H1 (cell line): Measurements from ENCODE around the gene NXPH2. TPM values are rescaled to one million over a fixed set of nuclear protein-coding genes. Genes with fewer than 3 reads are reported as not detected.

ENCODE experiments used
- CTCF ChIA-PET: fragments of 300-600 bp; sonication (Branson Sonifier 250); formaldehyde crosslinking; loops from one replicate; lab custom pipeline; 2021; ENCODE audit not compliant: partially characterized antibody; lab: Charles Lee
- POLR2A ChIA-PET: fragments of 300-600 bp; sonication (Branson Sonifier 250); formaldehyde crosslinking; loops from one replicate; lab custom pipeline; 2021; ENCODE audit warnings: inconsistent platforms; ENCODE audit not compliant: partially characterized antibody; lab: Charles Lee
- DNase-seq, 2 experiments: peaks; one replicate each; pipeline versions ENCODE4 v3.0.0 to v3.0.0-alpha.2; 2010 to 2022; ENCODE audit warnings: low spot score in 2 of 2, low read depth in 1 of 2, mixed read lengths in 1 of 2
- FAIRE-seq: peaks from 2 replicates; lab custom pipeline; 2011; peaks lifted over from hg19 to GRCh38; lab: Jason Lieb, UNC
- H2AFZ ChIP-seq: 2 replicates; pipeline ENCODE4 v1.8.1; 2012; ENCODE audit warnings: low read length, inconsistent platforms
- H2AK5ac ChIP-seq: 2 replicates; pipeline ENCODE4 v1.6.1; 2013; ENCODE audit warnings: low read depth, low read length
- H2BK120ac ChIP-seq: replicated peaks from 2 replicates; pipeline ENCODE3; 2013; ENCODE audit warnings: low read depth, low read length, inconsistent platforms
- H2BK12ac ChIP-seq: 2 replicates; pipeline ENCODE4 v1.6.1; 2013; ENCODE audit warnings: low read depth, low read length
- H2BK15ac ChIP-seq: 2 replicates; pipeline ENCODE4 v1.6.1; 2013; ENCODE audit warnings: low read length
- H2BK20ac ChIP-seq: 2 replicates; pipeline ENCODE4 v1.6.1; 2013; ENCODE audit warnings: low read length
- H2BK5ac ChIP-seq: 2 replicates; pipeline ENCODE4 v1.6.1; 2013; ENCODE audit warnings: low read depth, low read length
- H3K14ac ChIP-seq: 2 replicates; pipeline ENCODE4 v1.6.1; 2013; ENCODE audit warnings: inconsistent platforms; ENCODE audit not compliant: insufficient read length
- H3K18ac ChIP-seq: 2 replicates; pipeline ENCODE4 v1.6.1; 2013; ENCODE audit warnings: low read length; ENCODE audit errors: extremely low read depth
- H3K23ac ChIP-seq: 2 replicates; pipeline ENCODE4 v1.6.1; 2013; ENCODE audit warnings: inconsistent platforms; ENCODE audit not compliant: insufficient read length
- H3K23me2 ChIP-seq: 2 replicates; pipeline ENCODE4 v1.6.1; 2013; ENCODE audit warnings: low read depth, low read length
- H3K27ac ChIP-seq: 2 replicates; pipeline ENCODE4 v1.6.1; 2011; ENCODE audit warnings: low read depth, low read length, inconsistent platforms
- H3K27me3 ChIP-seq, 4 experiments: replicated peaks in 1 of 4; 1 replicate in 1 of 4; 2 replicates in 3 of 4; pipeline versions ENCODE4 v1.6.1 to v1.8.1; 2011 to 2013; ENCODE audit warnings: low read length in 3 of 4, mild to moderate bottlenecking in 3 of 4, inconsistent platforms in 2 of 4, mixed read lengths in 2 of 4, moderate library complexity in 1 of 4; ENCODE audit not compliant: control insufficient read depth in 3 of 4, insufficient read depth in 3 of 4; ENCODE audit errors: extremely low read depth in 1 of 4
- H3K36me3 ChIP-seq, 4 experiments: 2 replicates each; pipeline versions ENCODE4 v1.6.1 to v1.8.1; 2011 to 2013; ENCODE audit warnings: mild to moderate bottlenecking in 4 of 4, low read length in 3 of 4, moderate library complexity in 2 of 4, control low read depth in 1 of 4, inconsistent platforms in 1 of 4; ENCODE audit not compliant: insufficient read depth in 4 of 4, control insufficient read depth in 2 of 4
- H3K4ac ChIP-seq: replicated peaks from 2 replicates; pipeline ENCODE3; 2013; ENCODE audit warnings: low read length, low read depth, mixed read lengths, inconsistent platforms; ENCODE audit not compliant: insufficient read length
- H3K4me1 ChIP-seq, 4 experiments: replicated peaks in 1 of 4; 1 replicate in 1 of 4; 2 replicates in 3 of 4; pipeline versions ENCODE4 v1.6.1 to v1.8.1; 2011 to 2013; ENCODE audit warnings: low read length in 3 of 4, inconsistent platforms in 2 of 4, mixed read lengths in 1 of 4; ENCODE audit not compliant: insufficient read depth in 4 of 4, control insufficient read depth in 3 of 4
- H3K4me2 ChIP-seq, 2 experiments: 2 replicates each; pipeline versions ENCODE4 v1.6.1 to v1.8.1; 2011 to 2013; ENCODE audit warnings: low read depth in 2 of 2, low read length in 2 of 2, control low read depth in 1 of 2, inconsistent platforms in 1 of 2, mild to moderate bottlenecking in 1 of 2; ENCODE audit not compliant: insufficient read depth in 1 of 2
- H3K4me3 ChIP-seq, 4 experiments: fragments of 200-600, 300-600 bp in 1 of 4; sonication (generic), shearing (Covaris generic), sonication (Bioruptor Twin) in 1 of 4; 2 replicates each; pipeline versions ENCODE4 v1.5.1 to v1.8.1; 2011 to 2016; ENCODE audit warnings: low read length in 4 of 4, low read depth in 3 of 4, control low read depth in 2 of 4, inconsistent platforms in 2 of 4, mild to moderate bottlenecking in 2 of 4, mixed read lengths in 1 of 4, moderate library complexity in 1 of 4; ENCODE audit not compliant: insufficient read depth in 2 of 4; ENCODE audit errors: extremely low read depth in 1 of 4
- H3K56ac ChIP-seq: replicated peaks from 2 replicates; pipeline ENCODE3; 2013; ENCODE audit warnings: low read depth, mild to moderate bottlenecking, mixed read lengths, low read length, inconsistent platforms; ENCODE audit not compliant: insufficient read length
- H3K79me1 ChIP-seq: 2 replicates; pipeline ENCODE4 v1.6.1; 2013; ENCODE audit warnings: low read depth, low read length, control low read depth
- H3K79me2 ChIP-seq, 2 experiments: 2 replicates each; pipeline versions ENCODE4 v1.6.1 to v1.8.1; 2012 to 2013; ENCODE audit warnings: low read length in 2 of 2, mild to moderate bottlenecking in 2 of 2, inconsistent platforms in 1 of 2; ENCODE audit not compliant: insufficient read depth in 2 of 2, control insufficient read depth in 1 of 2
- H3K9ac ChIP-seq, 4 experiments: replicated peaks in 1 of 4; 1 replicate in 1 of 4; 2 replicates in 3 of 4; pipeline versions ENCODE4 v1.6.1 to v1.8.1; 2011 to 2013; ENCODE audit warnings: low read depth in 3 of 4, low read length in 3 of 4, control low read depth in 2 of 4, mild to moderate bottlenecking in 2 of 4, moderate library complexity in 2 of 4, inconsistent platforms in 1 of 4; ENCODE audit errors: extremely low read depth in 1 of 4
- H3K9me3 ChIP-seq, 2 experiments: 2 replicates each; pipeline versions ENCODE4 v1.6.1 to v1.8.1; 2012 to 2013; ENCODE audit warnings: mild to moderate bottlenecking in 2 of 2, moderate library complexity in 2 of 2, control low read depth in 1 of 2, inconsistent platforms in 1 of 2, low read depth in 1 of 2, low read length in 1 of 2, mixed read lengths in 1 of 2; ENCODE audit not compliant: insufficient read depth in 2 of 2
- H4K20me1 ChIP-seq, 2 experiments: replicated peaks in 1 of 2; 2 replicates each; pipeline versions ENCODE3 to v1.8.1; 2011 to 2013; ENCODE audit warnings: inconsistent platforms in 2 of 2, low read length in 2 of 2, mild to moderate bottlenecking in 1 of 2; ENCODE audit not compliant: insufficient read depth in 2 of 2, control insufficient read depth in 1 of 2
- H4K5ac ChIP-seq: 2 replicates; pipeline ENCODE4 v1.6.1; 2013; ENCODE audit warnings: low read length, low read depth, mixed read lengths, inconsistent platforms; ENCODE audit not compliant: insufficient read length
- H4K8ac ChIP-seq: 2 replicates; pipeline ENCODE4 v1.8.0; 2013; ENCODE audit warnings: mild to moderate bottlenecking, moderate library complexity, low read length, inconsistent platforms; ENCODE audit not compliant: insufficient read depth; ENCODE audit errors: extremely low read depth
- H4K91ac ChIP-seq: replicated peaks from 2 replicates; pipeline ENCODE3; 2013; ENCODE audit warnings: low read length, mixed read lengths, inconsistent platforms; ENCODE audit not compliant: insufficient read length
- BACH1 ChIP-seq: IDR thresholded peaks from 2 replicates; pipeline ENCODE4 v1.6.1; 2012; ENCODE audit warnings: low read length, improper control_type of control experiment
- BRCA1 ChIP-seq: IDR thresholded peaks from 2 replicates; pipeline ENCODE4 v1.6.1; 2012; ENCODE audit warnings: low read depth, low read length, improper control_type of control experiment
- CEBPB ChIP-seq: IDR thresholded peaks from 2 replicates; pipeline ENCODE4 v1.6.1; 2012; ENCODE audit warnings: low read depth, low read length
- CREB1 ChIP-seq: IDR thresholded peaks from 2 replicates; pipeline ENCODE4 v1.6.1; 2012; ENCODE audit warnings: inconsistent platforms
- FOSL1 ChIP-seq: IDR thresholded peaks from 2 replicates; pipeline ENCODE4 v1.6.1; 2011; ENCODE audit warnings: mild to moderate bottlenecking, low read depth, low read length, moderate library complexity; ENCODE audit not compliant: insufficient read depth
- KDM4A ChIP-seq: IDR thresholded peaks from one replicate; pipeline ENCODE4 v1.7.1; 2012; ENCODE audit warnings: low read depth, mild to moderate bottlenecking, moderate library complexity, low read length, inconsistent platforms; ENCODE audit not compliant: severe bottlenecking
- MAFK ChIP-seq: IDR thresholded peaks from 2 replicates; pipeline ENCODE4 v1.6.1; 2012; ENCODE audit warnings: low read depth, mild to moderate bottlenecking, improper control_type of control experiment, low read length
- SUZ12 ChIP-seq: fragments of 200-600 bp; sonication (generic); IDR thresholded peaks from 2 replicates; pipeline ENCODE4 v1.6.1; 2012; ENCODE audit warnings: mild to moderate bottlenecking, inconsistent platforms, low read length, moderate library complexity, mixed read lengths
- ZNF274 ChIP-seq: IDR thresholded peaks from 2 replicates; pipeline ENCODE4 v1.7.0; 2012; ENCODE audit warnings: low read length, borderline replicate concordance; ENCODE audit errors: extremely low read depth
- WGBS, 2 experiments: shearing (Covaris generic) in 1 of 2; methylation state at CpG; one replicate each; pipeline versions ENCODE4 v1.1.6 to v1.1.7; 2013 to 2015; ENCODE audit warnings: low lambda C conversion rate in 2 of 2, mixed read lengths in 2 of 2, inconsistent platforms in 1 of 2, low coverage in 1 of 2, missing lambda C conversion rate in 1 of 2; ENCODE audit not compliant: insufficient replicate concordance in 2 of 2, insufficient coverage in 1 of 2, insufficient read length in 1 of 2; ENCODE audit errors: extremely low coverage in 1 of 2, missing lambda C conversion rate in 1 of 2; 5-methylcytosine and 5-hydroxymethylcytosine counted together
- polyA plus RNA-seq, 7 experiments: library from polyadenylated mRNA; depleted of rRNA in 3 of 7; stranded (reverse) in 5 of 7; unstranded in 2 of 7; fragments of >200 nt in 5 of 7; fragments of 200-250 nt in 2 of 7; gene quantifications; 1 replicate in 5 of 7; 2 replicates in 1 of 7; 4 replicates in 1 of 7; pipeline versions ENCODE4 v1.2.1 to v1.2.3, GENCODE V29; 2011 to 2013; ENCODE audit warnings: missing spikeins in 2 of 7, mixed read lengths in 2 of 7
- total RNA-seq: library from RNA; stranded (reverse); fragmentation: NEBNext Ultra II Directional; extraction: Animal tissue kit (Norgen Biotek cat#: 25700); gene quantifications from 2 replicates; pipeline ENCODE4 v1.2.1, GENCODE V29; 2021
- TF ChIP-seq, protein P1 (sequence below), 3 experiments: IDR thresholded peaks; 1 replicate in 2 of 3; 2 replicates in 1 of 3; pipeline versions ENCODE4 v1.5.1 to v1.6.1; 2011; ENCODE audit warnings: low read length in 3 of 3, mild to moderate bottlenecking in 3 of 3, inconsistent platforms in 2 of 3, low read depth in 1 of 3, moderate library complexity in 1 of 3; ENCODE audit not compliant: insufficient read depth in 1 of 3; ENCODE audit errors: control extremely low read depth in 1 of 3
- TF ChIP-seq, protein P2 (sequence below): IDR thresholded peaks from 2 replicates; pipeline ENCODE4 v1.6.1; 2012; ENCODE audit warnings: inconsistent platforms

Gene NXPH2
- total and polyA plus RNA-seq, 2 of the 8 experiments (the other 6 are each of a cell fraction or from before 2014, with no cell fraction given), result 1.9 to 6.9 TPM

DNA sequence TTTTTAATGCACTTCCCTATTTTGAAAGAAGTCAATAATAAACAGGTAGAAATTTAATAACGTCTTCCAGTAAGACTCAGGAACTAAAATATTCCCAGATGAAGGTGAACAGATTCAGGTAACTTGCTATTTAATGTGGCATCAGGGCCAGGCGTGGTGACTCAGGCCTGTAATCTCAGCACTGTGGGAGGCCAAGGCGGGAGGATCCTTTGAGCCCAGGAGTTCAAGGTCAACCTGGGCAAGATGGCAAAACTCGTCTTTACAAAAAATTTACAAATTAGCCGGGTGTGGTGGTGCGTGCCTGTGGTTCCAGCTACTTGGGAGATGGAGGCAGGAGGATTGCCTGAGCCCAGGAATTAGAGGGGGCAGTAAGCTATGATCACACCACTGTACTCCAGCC is 81.8 kb downstream of the NXPH2 start:
- Histone ChIP-seq H3K23me2 (no peaks in the 10 kb centered on the region), H2BK120ac (no peak overlapping the region), H2BK5ac (no peak overlapping the region), H3K18ac (no peak overlapping the region), H2BK12ac (no peak overlapping the region), H3K27me3 (peaks cover 0 to 1% (median 0%) of the 10 kb centered on the region in 4 experiments; a peak in 1 of 7 replicates), H3K23ac (no peak overlapping the region), H3K14ac (no peak overlapping the region), H3K79me1 (no peaks in the 10 kb centered on the region), H3K4me1 (peaks cover 2 to 6% (median 3%) of the 10 kb centered on the region in 4 experiments; a peak in 6 of 7 replicates), H3K9me3 (no peaks in the 10 kb centered on the region), H3K56ac (no peak overlapping the region), H4K8ac (no peak overlapping the region), H2AK5ac (no peak overlapping the region), H4K5ac (no peak overlapping the region), H2AFZ (no peak overlapping the region), H3K4me2 (no peak overlapping the region), H3K36me3 (no peaks in the 10 kb centered on the region), H2BK15ac (no peak overlapping the region), H3K4me3 (no peak overlapping the region), H4K20me1 (no peaks in the 10 kb centered on the region), H3K4ac (no peak overlapping the region), H4K91ac (no peak overlapping the region), H3K79me2 (no peaks in the 10 kb centered on the region), H3K9ac (no peak overlapping the region), H3K27ac (no peak overlapping the region), H2BK20ac (no peak overlapping the region)
- POLR2A ChIA-PET, result no interaction called here
- no peak for DNase-seq
- CTCF ChIA-PET, result no interaction called here
- FAIRE-seq, result no peak
- WGBS, 2 experiments, result 84% methylated on average over 6 of the region's 6 CpGs; no CpG with 5 or more reads in 1 of the 2 experiments
- TF ChIP-seq SUZ12 (no peak), CEBPB (no peak), MAFK (no peak), BRCA1 (no peak), BACH1 (no peak), FOSL1 (no peak), KDM4A (no peak), ZNF274 (no peak), CREB1 (no peak)
- TF ChIP-seq, protein P1, sequence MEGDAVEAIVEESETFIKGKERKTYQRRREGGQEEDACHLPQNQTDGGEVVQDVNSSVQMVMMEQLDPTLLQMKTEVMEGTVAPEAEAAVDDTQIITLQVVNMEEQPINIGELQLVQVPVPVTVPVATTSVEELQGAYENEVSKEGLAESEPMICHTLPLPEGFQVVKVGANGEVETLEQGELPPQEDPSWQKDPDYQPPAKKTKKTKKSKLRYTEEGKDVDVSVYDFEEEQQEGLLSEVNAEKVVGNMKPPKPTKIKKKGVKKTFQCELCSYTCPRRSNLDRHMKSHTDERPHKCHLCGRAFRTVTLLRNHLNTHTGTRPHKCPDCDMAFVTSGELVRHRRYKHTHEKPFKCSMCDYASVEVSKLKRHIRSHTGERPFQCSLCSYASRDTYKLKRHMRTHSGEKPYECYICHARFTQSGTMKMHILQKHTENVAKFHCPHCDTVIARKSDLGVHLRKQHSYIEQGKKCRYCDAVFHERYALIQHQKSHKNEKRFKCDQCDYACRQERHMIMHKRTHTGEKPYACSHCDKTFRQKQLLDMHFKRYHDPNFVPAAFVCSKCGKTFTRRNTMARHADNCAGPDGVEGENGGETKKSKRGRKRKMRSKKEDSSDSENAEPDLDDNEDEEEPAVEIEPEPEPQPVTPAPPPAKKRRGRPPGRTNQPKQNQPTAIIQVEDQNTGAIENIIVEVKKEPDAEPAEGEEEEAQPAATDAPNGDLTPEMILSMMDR (IDR thresholded peaks at IDR 0.05; ENCODE audit: control extremely low read depth in 1 of 3, insufficient read depth in 1 of 3, low read depth in 1 of 3, low read length in 3 of 3), result no peak
- TF ChIP-seq, protein P2, sequence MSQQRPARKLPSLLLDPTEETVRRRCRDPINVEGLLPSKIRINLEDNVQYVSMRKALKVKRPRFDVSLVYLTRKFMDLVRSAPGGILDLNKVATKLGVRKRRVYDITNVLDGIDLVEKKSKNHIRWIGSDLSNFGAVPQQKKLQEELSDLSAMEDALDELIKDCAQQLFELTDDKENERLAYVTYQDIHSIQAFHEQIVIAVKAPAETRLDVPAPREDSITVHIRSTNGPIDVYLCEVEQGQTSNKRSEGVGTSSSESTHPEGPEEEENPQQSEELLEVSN, result no peak
